Adrenal gland (tissue), 5 donors: ENCODE data around the gene C2orf49.

Source experiments
- CTCF ChIP-seq, 6 experiments: fragments of 450-650 bp in 4 of 6; fragments of 200-600 bp in 2 of 6; sonication (generic) in 1 of 6; IDR thresholded peaks; 1 replicate in 5 of 6; 2 replicates in 1 of 6; pipeline versions ENCODE4 v1.5.1 to v1.8.0; 2016 to 2021; ENCODE audit warnings: antibody characterized with exemption in 6 of 6, mild to moderate bottlenecking in 2 of 6, moderate library complexity in 1 of 6
- POLR2A ChIP-seq, 2 donors: fragments of 450-650 bp; IDR thresholded peaks; one replicate each; pipeline ENCODE4 v1.6.1; 2017; ENCODE audit warnings: antibody characterized with exemption in 2 of 2, mild to moderate bottlenecking in 2 of 2, moderate library complexity in 1 of 2
- donor health status: DM: no; HTN: no; CAD: no.

GRCh38 chr2:105394951-105395611 is 57.7 kb downstream of the C2orf49 start:
- TF ChIP-seq POLR2A (IDR thresholded peaks at IDR 0.05) = no peak
- no peak for TF ChIP-seq CTCF (IDR thresholded peaks at IDR 0.05)
